SIG-M5 (cell line): ENCODE results near the gene TMX2.
"Not testable (repeated sequence)": the region's sequence is repeated elsewhere in the genome, so short reads cannot be mapped to it uniquely, and the experiment has no call there.

ENCODE experiments used
- DNase-seq: peaks from one replicate; lab custom pipeline; 2025; lab: John Stamatoyannopoulos, UW

The TMX2 gene

DNA sequence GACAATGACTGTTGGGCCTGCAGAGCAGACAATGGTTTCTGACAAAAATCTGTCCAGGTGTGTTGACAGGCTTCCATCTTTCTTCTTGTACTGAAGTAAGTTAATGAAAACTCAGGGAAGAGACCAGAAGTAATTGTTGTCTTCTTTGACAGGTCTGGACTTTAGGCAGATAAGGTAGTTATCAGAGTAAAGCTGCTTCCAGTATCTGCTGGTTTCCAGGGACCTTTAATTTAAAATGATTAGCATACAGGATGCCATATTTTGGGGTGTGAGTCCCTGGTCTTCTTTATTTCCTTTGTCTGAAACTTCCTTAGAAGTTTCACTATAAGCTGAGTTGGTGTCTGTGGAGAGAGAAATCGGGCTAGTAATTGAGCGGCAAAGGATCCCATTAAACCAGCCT lies 1.4 kb downstream of the TMX2 start:
- no peak for DNase-seq

DNA sequence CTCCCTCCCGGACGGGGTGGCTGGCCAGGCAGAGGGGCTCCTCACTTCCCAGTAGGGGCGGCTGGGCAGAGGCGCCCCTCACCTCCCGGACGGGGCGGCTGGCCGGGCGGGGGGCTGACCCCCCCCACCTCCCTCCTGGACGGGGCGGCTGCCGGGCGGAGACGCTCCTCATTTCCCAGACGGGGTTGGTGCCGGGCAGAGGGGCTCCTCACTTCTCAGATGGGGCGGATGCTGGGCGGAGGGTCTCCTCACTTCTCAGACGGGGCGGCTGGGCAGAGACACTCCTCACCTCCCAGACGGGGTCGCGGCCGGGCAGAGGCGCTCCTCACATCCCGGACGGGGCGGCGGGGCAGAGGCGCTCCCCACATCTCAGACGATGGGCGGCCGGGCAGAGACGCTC lies 4.3 kb downstream of the TMX2 start:
- not testable (repeated sequence) for DNase-seq

DNA sequence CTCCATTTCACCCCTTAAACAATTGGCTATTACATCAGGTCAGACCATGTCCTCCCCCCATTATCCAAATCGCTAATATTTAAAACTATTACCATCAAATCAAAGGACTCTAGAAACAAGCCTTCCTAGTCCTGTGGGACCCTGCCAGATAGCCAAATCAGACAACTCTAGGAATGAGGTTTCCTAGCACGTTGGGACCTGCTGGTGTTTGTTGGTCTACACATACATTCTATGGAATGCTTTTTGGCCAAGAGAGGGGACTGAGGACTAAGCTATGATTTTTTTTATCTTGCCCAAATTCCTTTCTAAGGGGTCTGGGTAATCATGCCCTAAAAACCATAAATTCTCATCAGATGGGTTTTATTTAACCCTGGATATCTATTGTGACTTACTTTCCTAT lies 14.8 kb downstream of the TMX2 start:
- DNase-seq = no peak

DNA sequence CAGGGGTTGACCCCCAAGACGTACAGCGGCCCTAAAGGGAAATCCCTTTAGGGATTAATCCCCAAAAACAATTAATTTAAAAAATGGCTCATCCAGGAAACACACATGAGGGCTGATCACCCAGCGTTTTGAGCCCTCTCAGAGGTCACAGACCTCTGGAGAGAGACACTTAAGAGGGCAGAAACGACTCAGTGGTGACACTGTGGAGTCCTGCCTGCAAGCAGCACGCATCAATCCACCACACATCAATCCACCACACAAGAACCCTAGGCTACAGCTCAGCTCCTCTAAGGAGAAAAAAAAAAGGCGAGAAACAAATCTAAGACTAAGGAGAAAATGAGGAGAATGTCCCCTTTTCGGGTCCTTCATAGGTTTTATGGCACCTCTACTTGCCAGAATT lies 16.4 kb downstream of the TMX2 start:
- DNase-seq = no peak

DNA sequence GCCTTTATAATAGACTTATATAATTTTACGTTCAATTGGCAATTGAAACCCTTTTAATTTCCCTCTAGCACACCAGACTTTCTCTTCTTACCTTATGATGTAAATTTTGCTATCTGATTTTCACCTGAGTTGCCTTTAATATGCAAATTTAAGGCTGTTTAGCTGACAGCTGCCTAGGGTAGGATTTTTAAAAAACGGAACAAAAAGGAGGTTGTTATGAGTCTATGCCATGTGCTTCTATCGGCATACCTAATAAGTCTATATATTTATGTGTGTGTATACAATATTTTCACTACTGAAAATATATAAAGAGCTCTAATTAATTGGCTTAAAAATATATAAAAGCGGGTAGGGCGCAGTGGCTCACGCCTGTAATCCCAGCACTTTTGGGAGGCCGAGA lies 17.1 kb downstream of the TMX2 start:
- no peak for DNase-seq

DNA sequence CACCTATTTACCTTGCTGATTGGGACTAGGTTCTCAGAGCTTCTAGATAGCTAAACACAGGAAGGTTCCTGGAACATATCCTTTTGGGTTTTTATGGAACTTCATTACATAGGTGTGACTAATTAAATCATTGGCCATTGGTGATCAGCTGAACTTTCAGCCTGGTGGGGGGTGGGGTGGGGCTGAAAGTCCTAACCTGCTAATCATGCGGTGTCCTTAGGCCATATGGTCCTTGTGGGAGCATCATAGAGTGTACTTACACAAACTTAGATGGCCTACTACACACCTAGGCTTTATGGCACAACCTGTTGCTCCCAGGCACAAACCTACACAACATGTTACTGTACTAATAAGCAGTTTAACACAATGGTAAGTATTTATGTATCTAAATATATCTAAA lies 20.3 kb downstream of the TMX2 start:
- DNase-seq = no peak

DNA sequence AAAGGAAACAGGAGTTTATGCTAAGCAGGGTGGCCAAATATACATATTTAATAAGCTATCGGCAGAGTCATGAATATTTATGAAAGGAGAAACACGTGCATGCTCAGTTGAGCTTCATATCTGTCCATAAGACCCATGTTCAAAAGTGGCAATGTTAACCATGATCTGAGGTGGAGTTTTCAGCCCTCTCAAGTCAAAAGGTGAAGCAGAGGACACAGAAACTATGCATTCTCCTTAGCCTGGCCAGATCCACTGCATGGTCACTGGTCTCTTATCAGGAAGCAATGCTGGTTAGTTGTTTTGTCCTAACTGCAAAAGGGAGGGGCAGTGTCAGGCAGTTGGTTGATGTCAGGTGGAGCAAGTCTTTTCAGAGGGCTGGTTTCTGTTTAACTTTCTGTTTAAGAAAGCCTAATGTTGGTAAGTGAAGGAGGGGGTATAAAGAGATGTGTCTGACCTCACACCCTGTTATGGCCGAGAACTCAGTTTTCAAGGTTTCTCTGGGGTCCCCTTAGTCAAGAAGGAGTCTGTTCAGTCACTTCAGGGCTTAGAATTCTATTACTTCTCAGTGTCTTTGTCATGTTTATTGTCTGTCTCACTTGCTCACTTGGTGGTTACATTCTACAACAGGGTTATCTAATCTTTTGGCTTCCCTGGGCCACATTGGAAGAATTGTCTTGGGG lies 23.4 kb downstream of the TMX2 start:
- DNase-seq = no peak

DNA sequence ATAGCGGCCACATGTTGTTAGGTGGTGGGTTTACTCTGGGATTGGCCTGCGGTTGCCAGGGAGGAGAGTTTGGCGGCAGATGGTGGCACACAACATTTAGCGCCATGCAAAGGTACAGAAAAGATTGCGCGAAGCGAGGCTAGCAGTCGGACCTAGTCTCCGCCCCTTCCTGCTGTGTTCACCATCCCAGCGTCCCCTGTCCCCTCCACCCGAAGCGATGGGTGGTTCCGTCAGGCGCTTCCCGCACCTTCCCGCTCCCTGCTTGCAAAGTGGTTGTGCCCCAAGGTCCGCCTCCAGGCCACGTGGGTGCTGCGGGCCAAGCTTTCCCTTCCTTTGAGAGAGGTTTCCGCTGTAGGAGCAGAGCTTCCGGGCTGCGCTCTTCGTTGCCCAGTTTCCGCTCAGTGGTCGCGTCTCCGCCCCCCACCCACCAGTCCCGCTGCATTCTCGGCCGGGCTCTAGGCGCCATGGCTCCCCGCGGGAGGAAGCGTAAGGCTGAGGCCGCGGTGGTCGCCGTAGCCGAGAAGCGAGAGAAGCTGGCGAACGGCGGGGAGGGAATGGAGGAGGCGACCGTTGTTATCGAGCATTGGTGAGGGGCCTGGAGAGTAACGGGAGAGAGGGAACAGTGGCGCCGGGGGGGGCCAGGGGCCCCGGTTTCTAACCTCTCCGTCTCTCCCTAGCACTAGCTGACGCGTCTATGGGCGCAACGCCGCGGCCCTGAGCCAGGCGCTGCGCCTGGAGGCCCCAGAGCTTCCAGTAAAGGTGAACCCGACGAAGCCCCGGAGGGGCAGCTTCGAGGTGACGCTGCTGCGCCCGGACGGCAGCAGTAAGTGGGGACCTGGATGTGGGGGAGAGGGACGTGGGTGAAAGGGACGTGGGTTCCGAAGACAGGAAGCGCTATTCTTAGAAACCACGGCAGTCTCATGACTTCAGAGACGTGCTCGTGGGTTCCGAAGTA lies 29.0 kb downstream of the TMX2 start, which contains the start of gene SELENOH:
Gene SELENOH (plus strand): TSS at position 360 of the 955 bp plus-strand sequence. CDS start 105 bp downstream, at position 465.
- peak; percentile 81 for DNase-seq

DNA sequence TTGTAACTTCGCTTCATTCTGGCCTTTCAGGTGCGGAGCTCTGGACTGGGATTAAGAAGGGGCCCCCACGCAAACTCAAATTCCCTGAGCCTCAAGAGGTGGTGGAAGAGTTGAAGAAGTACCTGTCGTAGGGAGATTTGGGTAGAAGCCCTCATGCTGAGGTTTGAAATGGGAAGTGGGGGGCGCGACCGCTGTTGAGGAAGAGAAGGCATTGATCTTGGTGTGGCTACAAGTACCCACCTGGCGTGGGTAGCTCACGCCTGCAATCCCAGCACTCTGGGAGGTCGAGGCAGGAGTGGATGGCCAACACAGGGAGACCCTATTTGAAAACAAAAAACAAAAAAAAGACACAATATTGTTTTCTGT lies 29.7 kb downstream of the TMX2 start:
- no peak for DNase-seq

DNA sequence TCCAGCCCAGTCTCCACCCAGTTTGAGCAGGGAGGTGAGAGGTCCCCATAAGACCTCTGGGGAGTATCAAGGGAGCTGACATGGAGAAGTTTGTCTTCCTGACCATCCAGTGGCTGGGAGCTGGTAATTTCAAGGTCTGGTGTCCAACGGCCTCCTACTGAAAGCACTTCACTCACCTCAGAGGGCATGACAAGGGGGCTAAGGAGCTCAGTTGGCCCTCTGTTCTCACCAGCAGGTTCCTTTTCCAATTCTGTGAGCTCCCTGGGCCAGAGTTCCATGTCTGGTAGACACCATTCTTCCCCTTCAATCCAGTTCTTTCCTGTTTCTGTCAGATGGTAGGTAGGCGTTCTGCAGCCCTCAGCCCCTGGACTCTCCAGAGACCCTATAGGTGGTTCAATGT lies 32.0 kb downstream of the TMX2 start:
- DNase-seq = no peak

DNA sequence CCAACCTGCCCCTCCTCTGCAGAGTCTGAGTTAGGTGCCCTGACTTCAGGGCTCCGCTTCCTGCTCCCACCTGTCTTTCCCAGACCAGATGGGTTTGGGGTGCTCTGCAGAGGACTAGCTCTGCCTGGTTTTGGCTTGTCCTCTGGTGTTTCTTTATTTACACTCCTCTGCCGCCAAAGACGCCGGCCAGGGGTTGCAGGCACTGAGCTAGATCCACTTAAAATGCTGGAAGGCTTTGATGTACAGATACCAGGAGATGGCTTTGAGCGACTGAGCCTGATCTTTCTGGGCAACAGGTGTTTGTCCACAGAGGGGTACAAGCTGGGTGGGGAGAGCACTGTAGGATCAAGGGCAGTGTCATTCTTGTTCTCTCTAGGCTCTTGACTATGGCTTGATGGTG lies 32.8 kb downstream of the TMX2 start:
- DNase-seq = no peak

DNA sequence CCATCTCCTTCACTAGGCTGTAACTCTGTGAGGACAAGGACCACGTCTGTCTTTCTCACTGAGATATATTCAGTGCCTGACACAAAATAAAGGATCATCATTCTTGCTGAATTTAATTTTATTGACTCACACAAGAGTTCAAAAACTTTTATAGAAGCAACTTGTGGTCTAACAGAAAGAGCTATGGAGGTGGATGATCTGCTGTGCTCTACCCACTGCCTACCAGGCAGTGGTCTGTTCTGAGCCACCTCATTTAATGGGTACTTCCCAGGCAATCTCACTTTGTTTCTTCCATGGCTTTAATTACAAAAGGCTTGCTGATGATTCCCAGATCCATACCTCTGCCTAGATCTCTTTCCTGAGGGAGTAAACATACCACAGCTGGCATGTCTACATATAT lies 34.5 kb downstream of the TMX2 start:
- DNase-seq = no peak

DNA sequence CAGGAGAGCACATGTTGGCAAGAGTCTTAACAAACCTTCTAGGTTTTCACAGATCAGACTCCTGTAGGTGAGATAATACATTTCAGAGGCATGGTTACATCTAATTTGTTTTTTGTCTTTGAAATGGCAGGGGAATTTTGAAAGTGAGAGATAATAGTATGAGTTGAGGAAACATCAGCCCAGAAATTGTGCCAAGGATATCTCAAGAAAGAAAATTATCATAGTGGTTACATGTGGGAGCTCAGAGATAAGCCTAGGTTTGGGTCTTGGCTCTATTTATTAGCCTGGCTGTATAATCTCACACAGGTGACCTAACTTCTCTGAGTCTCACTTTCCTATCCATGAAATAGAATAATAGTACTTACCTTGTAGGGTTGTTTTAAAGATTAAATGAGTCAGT lies 38.8 kb downstream of the TMX2 start:
- no peak for DNase-seq

DNA sequence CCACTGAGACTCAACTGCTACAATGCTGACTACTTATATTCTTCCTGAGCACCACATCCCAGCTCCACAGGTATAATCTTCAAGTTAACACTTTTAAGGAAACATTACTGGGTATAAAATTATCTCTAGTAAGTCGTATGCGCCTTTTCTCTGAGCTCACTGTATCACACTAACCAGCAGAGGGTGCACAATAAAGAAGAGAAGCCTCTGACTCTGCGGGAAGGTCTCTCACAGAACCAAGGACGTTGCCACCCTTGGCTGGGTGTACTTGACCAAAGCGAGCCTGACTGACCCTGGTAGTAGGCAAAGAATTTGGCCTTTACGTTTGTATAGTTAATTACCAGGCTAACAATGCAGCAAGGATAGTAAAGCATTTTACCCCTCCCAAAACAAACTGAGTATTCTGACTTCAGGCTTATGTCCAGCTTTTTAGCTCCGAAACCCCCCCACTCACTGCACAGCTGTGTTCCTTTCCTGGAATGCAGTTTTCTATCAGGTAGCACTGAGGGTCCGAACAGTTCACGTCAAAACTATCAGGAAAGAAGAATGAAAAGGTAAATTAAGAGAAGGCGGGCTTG lies 39.4 kb downstream of the TMX2 start, which contains the start of gene BTBD18:
Gene BTBD18 (minus strand): TSS at position 144 of the 578 bp plus-strand sequence. CDS start 631 bp downstream, outside the sequence.
- no peak for DNase-seq

DNA sequence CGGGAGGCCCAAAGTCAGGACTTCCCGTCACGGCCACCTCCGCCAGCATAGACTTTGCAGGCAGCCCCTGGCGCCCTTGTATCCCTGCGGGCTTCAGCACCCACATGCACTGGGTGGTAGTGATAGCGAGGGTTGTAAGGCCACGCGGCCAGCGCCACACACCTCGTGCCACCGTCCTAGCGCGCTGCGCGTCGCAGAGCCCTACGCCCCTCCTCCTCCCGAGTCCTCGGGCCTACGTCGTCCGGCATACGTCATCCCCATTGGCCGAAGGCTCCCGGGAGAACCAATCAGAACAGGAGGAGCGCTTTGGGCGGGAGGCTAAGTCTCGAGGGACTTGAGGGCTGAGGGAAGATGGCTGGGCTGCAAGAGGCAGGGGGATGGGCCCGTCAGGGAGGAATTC lies 40.6 kb downstream of the TMX2 start:
- DNase-seq = no peak

DNA sequence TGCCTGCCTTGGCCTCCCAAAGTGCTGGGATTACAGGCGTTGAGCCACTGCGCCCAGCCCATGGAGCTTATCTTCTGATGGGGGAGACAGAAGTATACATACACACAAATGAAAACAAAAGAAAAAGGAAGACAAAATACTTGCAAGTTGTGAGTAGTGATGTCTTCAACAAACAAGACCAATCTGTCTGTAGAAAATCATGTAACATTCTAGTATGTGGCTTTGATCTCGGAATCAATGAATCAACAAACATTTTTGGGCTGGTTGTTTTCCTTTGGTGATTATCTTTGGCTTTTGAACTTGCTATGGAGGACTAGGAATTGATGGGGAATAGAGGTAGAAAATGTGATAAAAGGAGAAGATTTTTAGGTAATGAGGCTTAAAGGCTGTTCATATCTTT lies 45.8 kb downstream of the TMX2 start:
- DNase-seq = no peak

DNA sequence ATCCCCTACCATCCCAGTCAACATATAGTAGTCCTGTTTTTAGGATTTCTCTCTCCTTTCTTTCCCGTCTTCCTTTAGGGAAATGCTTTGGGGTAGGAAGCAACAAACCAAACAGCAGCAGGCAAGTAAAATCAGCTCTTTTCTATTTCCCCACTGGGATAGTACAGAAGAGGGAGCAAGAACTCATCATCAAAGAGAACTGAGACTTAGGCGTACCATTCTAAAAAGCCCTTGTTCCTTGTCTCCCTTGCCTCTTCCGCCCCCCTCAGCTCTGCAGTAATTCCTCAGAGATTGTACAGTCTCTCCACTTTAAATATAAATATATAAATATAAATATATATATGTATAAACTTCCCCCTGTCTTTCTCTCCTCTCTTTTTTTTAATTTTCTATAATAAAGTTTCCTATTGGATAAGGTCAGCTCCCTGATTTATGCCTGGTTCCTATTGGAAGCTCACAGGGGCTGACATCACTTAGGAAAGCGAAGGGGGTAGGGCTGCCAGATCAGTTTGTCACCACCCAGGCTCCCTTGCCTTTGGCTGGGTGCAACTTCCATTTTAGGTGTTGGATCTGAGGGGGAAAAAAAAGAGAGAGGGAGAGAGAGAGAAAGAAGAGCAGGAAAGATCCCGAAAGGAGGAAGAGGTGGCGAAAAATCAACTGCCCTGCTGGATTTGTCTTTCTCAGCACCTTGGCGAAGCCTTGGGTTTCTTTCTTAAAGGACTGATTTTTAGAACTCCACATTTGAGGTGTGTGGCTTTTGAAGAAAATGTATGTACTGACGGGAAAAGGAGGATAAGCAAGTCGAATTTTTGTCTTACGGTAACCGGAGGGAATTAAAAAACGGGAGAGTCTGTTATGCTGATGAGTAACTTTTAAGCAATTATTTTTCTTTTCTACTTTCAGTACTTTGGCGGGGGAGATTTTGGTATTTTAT lies 49.2 kb downstream of the TMX2 start, which contains the start of gene CTNND1:
Gene CTNND1 (plus strand): TSS at position 502 of the 934 bp plus-strand sequence. CDS start 29,677 bp downstream, outside the sequence.
- DNase-seq = peak; percentile 47

DNA sequence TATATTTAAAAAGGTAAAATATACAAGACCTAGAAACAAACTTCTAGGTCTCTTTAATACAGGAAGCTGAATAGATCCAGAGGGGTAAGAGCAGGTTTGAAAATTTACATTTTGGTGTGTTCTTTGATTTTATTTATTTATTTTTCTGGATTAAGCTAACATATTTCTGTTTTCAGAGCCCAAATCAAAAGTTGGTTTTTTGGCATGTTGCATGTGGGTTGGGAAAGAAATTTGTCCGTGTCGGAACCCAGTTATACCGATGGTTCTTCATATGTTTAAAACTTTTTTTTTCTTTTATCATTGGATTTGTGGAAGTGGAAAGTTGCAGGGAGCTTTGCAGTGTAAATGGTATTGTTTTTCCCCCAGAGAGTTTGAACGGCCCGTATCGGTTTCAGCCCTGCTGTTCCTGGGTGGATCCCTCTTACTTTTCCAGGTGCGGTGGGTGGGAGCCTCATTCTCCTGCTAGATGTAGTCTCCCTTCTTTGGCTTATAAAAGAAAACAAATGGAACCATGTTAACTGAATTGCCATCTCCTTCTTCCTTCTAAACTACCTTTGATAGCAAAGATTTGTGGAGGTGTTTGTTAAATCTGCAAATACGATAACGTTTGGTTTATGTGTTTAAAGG lies 50.0 kb downstream of the TMX2 start:
- no peak for DNase-seq

DNA sequence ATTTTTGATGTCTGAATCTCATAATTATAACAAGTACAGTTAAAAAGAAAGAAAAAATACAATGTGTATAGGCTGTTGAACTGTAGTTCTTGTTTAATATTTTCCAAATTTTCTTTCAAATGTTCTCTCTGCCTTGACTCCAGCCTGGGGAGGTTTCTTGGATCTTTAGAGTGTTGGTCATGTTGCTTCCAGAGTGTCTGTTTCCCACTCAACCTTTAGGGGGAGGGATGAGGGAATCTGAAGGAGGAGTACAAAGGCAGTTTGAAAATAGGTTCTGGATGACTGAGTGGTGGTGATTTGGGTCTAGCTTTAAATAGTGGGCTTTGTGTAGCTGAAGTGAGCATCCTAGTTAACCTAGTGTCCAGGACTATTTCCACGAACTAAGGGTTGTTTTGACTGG lies 51.2 kb downstream of the TMX2 start:
- DNase-seq = no peak

DNA sequence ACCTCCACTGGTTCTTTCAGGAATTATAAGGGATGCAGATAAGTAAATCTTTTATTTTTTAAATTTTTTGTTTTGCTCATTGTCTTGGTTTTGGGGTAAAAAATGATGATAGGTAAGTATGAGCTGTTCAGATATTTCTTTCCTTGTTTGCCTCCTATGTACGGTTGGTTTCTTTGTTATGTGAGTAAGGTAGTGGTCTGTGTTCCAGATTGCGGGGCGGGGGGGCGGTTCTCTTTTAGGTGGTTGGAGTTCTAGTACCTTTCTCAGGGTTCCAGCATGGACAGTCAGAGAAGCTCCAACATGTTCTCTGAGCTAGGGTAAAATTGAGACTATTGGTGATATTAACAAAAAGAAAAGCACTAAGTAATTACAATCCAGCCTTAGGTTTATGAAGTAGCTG lies 51.6 kb downstream of the TMX2 start:
- DNase-seq = no peak

DNA sequence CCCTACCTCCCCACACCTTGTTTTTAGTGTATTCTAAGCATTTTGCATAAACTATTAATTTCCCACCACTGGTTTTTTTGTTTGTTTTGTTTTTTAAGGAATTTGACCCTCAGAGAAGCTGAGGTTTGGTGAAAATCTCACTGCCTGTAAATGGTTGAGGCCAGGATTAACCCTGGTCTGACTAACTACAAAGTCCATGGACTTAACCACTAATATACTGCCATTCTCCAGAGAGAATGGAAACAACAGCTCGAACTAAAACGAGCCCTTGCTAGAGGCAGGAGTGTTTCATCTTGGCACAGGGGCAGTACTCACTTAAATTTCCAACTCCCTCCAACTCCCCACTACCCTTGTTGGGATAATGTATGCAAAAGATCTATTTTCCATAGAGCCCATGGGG lies 52.2 kb downstream of the TMX2 start:
- no peak for DNase-seq
